Hematopoietic multipotent progenitor cell treated with erythropoietin and hydrocortisone succinate and interleukin-3 and kit ligand, for 15 days (in vitro differentiated cells): ENCODE results near the gene SPRYD3.
"Not testable (repeated sequence)": the region's sequence is repeated elsewhere in the genome, so short reads cannot be mapped to it uniquely, and the experiment has no call there.

ENCODE experiments used
- DNase-seq: peaks from one replicate; pipeline ENCODE4 v3.0.0-alpha.2; 2015; ENCODE audit warnings: low spot score

The SPRYD3 gene

GRCh38 chr12:53051058-53051880 is 27.9 kb downstream of the SPRYD3 start:
- no peak for DNase-seq

GRCh38 chr12:53050426-53051057 is 28.6 kb downstream of the SPRYD3 start:
- no peak for DNase-seq

GRCh38 chr12:53049571-53050318 is 29.4 kb downstream of the SPRYD3 start, which contains the start of gene TNS2:
TSS of gene TNS2 (plus strand) at chr12:53050065. CDS start at chr12:53050186, 121 bp downstream.
- DNase-seq: no peak

- DNase-seq: no peak
These were observed 30.3 kb downstream of the SPRYD3 start for GRCh38 chr12:53048780-53049401.

GRCh38 chr12:53048033-53048779 is 31.0 kb downstream of the SPRYD3 start:
- DNase-seq: no peak

- DNase-seq: peak; percentile 49
These were observed 31.8 kb downstream of the SPRYD3 start for GRCh38 chr12:53047221-53048032.

GRCh38 chr12:53046655-53047220 is 32.5 kb downstream of the SPRYD3 start:
- DNase-seq: no peak

- no peak for DNase-seq
These were observed 33.5 kb downstream of the SPRYD3 start for GRCh38 chr12:53045696-53046045.

- no peak for DNase-seq
These were observed 34.1 kb downstream of the SPRYD3 start for GRCh38 chr12:53044896-53045695.

GRCh38 chr12:53044052-53044581 is 35.1 kb downstream of the SPRYD3 start:
- no peak for DNase-seq

GRCh38 chr12:53042607-53043454 is 36.4 kb downstream of the SPRYD3 start:
- DNase-seq: no peak

GRCh38 chr12:53039851-53040250 is 39.3 kb downstream of the SPRYD3 start:
- no peak for DNase-seq

GRCh38 chr12:53036802-53037201 is 42.4 kb downstream of the SPRYD3 start:
- no peak for DNase-seq

- no peak for DNase-seq
These were observed 44.7 kb downstream of the SPRYD3 start for GRCh38 chr12:53034459-53034858.

GRCh38 chr12:53033832-53034231 is 45.4 kb downstream of the SPRYD3 start:
- DNase-seq: not testable (repeated sequence)

GRCh38 chr12:53031616-53032015 is 47.6 kb downstream of the SPRYD3 start:
- no peak for DNase-seq

- DNase-seq: not testable (repeated sequence)
These were observed 52.2 kb downstream of the SPRYD3 start for GRCh38 chr12:53027014-53027413.

- DNase-seq: no peak
These were observed 53.9 kb downstream of the SPRYD3 start for GRCh38 chr12:53025250-53025649.
